ENCODE results near the gene SGCD.

DNA sequence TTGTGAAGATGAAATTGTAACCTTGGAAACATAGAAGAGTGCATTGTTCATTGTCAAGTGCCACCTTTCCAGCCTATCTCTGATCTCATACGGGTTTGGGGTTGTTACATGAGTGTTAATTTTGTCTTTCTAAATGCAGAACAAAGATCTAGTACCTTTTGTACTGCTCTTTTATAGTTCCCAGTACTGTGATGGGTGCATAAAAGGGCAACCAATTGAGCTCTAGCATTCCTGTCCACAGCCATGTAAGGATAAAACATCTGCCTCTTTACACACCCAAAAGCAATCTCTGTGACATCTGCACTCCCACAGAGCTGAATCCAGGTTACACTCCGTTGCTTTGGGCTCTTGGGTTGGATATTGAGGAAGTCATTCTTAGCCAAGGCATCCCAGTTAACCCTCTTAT, 255.2 kb downstream of the SGCD start:
- TF ChIP-seq CTCF (IDR thresholded peaks at IDR 0.05) = no peak
- TF ChIP-seq POLR2A (IDR thresholded peaks at IDR 0.05) = no peak
